Measurements from ENCODE around the gene TGFBRAP1.
"Not testable (repeated sequence)": the region's sequence is repeated elsewhere in the genome, so short reads cannot be mapped to it uniquely, and the experiment has no call there.

The TGFBRAP1 gene

GRCh38 chr2:105337122-105338019, 7.8 kb upstream of the TGFBRAP1 start, which contains the start of gene C2orf49:
C2orf49 (plus strand) TSS chr2:105337540; CDS start chr2:105337588, 48 bp downstream.
- ATAC-seq (replicated peaks) (peak; percentile 93), DNase-seq (peak; percentile 88 to 92 (median 89))
- peak within 1 kb of the TSS; percentile 99 for H3K27ac Mint-ChIP-seq
- no peaks in the 10 kb centered on the region for H3K9me3 Mint-ChIP-seq
- H3K27me3 Mint-ChIP-seq, result no peaks in the 10 kb centered on the region
- peak within 1 kb of the TSS; percentile 90 to 93 for H3K4me3 Mint-ChIP-seq
- H3K4me1 Mint-ChIP-seq (ENCODE audit: low read depth in 2 of 2), result peaks cover 14 to 38% of the 10 kb centered on the region in 2 donors
- peaks cover 31% of the 10 kb centered on the region for H3K36me3 Mint-ChIP-seq (ENCODE audit: insufficient read depth)

GRCh38 chr2:105336786-105337121, 7.2 kb upstream of the TGFBRAP1 start:
- no peaks in the 10 kb centered on the region for H3K9me3 Mint-ChIP-seq
- no peak for ATAC-seq (replicated peaks)
- H3K27ac Mint-ChIP-seq, result peak overlapping the region; percentile 99
- no peak for DNase-seq
- peak overlapping the region; percentile 90 to 93 for H3K4me3 Mint-ChIP-seq
- H3K27me3 Mint-ChIP-seq, result no peaks in the 10 kb centered on the region
- H3K36me3 Mint-ChIP-seq (ENCODE audit: insufficient read depth), result peaks cover 25% of the 10 kb centered on the region
- peaks cover 14 to 38% of the 10 kb centered on the region in 2 donors for H3K4me1 Mint-ChIP-seq (ENCODE audit: low read depth in 2 of 2)

- H3K27ac Mint-ChIP-seq, result no peak overlapping the region
These were observed 5.9 kb upstream of the TGFBRAP1 start for GRCh38 chr2:105335469-105335868.

GRCh38 chr2:105334211-105334610, 4.7 kb upstream of the TGFBRAP1 start:
- Mint-ChIP-seq H3K27ac (no peak overlapping the region), H3K4me1 (ENCODE audit: low read depth in 2 of 2) (peaks cover 24 to 39% of the 10 kb centered on the region in 2 donors), H3K36me3 (ENCODE audit: insufficient read depth) (peaks cover 26% of the 10 kb centered on the region), H3K27me3 (no peaks in the 10 kb centered on the region), H3K9me3 (no peaks in the 10 kb centered on the region), H3K4me3 (no peak overlapping the region)
- ATAC-seq (replicated peaks) (no peak), DNase-seq (no peak)

More at GRCh38 chr2:105335469-105335868, 5.9 kb upstream of the TGFBRAP1 start:
- Mint-ChIP-seq H3K36me3 (ENCODE audit: insufficient read depth) (peaks cover 19% of the 10 kb centered on the region), H3K4me3 (no peak overlapping the region), H3K27me3 (no peaks in the 10 kb centered on the region), H3K9me3 (no peaks in the 10 kb centered on the region), H3K4me1 (ENCODE audit: low read depth in 2 of 2) (peaks cover 18 to 39% of the 10 kb centered on the region in 2 donors)
- ATAC-seq (replicated peaks), result no peak
- DNase-seq, result no peak

- Mint-ChIP-seq H3K9me3 (no peaks in the 10 kb centered on the region), H3K4me3 (peak overlapping the region; percentile 82 to 83), H3K36me3 (ENCODE audit: insufficient read depth) (peaks cover 29% of the 10 kb centered on the region), H3K27ac (peak overlapping the region; percentile 93 to 98), H3K4me1 (ENCODE audit: low read depth in 2 of 2) (peaks cover 29 to 34% of the 10 kb centered on the region in 2 donors), H3K27me3 (no peaks in the 10 kb centered on the region)
- no peak for ATAC-seq (replicated peaks)
- no peak for DNase-seq
These were observed 1.3 kb upstream of the TGFBRAP1 start for GRCh38 chr2:105330681-105331375.

- Mint-ChIP-seq H3K27me3 (no peaks in the 10 kb centered on the region), H3K36me3 (ENCODE audit: insufficient read depth) (peaks cover 28% of the 10 kb centered on the region), H3K9me3 (no peaks in the 10 kb centered on the region), H3K4me3 (peak overlapping the region; percentile 81 to 82), H3K27ac (peak overlapping the region; percentile 95 to 98), H3K4me1 (ENCODE audit: low read depth in 2 of 2) (peaks cover 29 to 51% of the 10 kb centered on the region in 2 donors)
- peak in 1 of 3 experiments; percentile 6 for DNase-seq
- peak; percentile 22 for ATAC-seq (replicated peaks)
These were observed 359 bp downstream of the TGFBRAP1 start for GRCh38 chr2:105329197-105329554.

DNA sequence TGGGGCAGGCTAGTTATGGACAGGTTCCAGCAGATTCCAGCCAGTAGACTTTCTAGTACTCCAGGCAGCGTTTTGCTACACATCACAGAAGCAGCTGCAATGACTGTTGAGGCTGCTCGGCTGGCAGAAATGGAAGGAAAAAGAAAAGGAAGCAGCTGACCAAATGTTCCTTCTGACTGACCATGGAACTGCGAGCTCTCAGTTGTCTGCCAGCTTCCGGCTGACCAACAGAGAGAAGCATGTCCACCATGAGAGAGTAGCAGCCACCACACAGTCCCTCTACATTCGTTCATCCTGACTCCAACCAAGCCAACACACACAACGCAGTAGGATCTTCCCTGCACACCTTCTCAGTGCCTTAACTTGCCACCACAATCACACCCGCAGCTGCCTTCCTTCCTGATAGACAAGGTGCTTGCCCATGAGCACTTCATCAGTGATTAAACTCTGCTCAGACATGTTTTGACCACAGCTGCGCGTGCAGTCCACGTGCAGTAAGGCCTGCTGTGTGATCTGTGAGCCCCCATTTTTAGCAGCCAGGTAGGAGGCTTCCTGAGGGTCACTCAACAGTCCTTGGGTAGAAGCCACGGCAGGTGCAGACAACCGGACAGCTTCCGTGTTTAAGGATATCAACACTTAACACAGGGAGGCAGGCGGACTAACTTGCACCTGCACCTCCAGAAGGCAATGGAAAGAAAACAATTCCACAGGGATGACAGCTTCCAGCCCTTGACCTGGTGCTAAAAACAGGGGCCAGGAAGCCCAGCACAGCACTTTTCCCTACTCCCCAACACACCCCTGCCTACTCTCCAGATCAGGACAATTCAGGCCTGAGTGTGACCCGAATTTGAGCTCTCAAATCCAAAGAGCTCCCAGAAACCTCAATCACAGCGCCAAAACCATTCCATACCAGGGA, 996 bp downstream of the TGFBRAP1 start:
- H3K27ac Mint-ChIP-seq, result peak overlapping the region; percentile 95 to 98
- peak; percentile 25 to 29 (median 28) for DNase-seq
- H3K4me3 Mint-ChIP-seq, result peak overlapping the region; percentile 81 to 82
- peaks cover 28% of the 10 kb centered on the region for H3K36me3 Mint-ChIP-seq (ENCODE audit: insufficient read depth)
- H3K9me3 Mint-ChIP-seq, result no peaks in the 10 kb centered on the region
- no peaks in the 10 kb centered on the region for H3K27me3 Mint-ChIP-seq
- ATAC-seq (replicated peaks), result peak; percentile 51
- peaks cover 31 to 57% of the 10 kb centered on the region in 2 donors for H3K4me1 Mint-ChIP-seq (ENCODE audit: low read depth in 2 of 2)

DNA sequence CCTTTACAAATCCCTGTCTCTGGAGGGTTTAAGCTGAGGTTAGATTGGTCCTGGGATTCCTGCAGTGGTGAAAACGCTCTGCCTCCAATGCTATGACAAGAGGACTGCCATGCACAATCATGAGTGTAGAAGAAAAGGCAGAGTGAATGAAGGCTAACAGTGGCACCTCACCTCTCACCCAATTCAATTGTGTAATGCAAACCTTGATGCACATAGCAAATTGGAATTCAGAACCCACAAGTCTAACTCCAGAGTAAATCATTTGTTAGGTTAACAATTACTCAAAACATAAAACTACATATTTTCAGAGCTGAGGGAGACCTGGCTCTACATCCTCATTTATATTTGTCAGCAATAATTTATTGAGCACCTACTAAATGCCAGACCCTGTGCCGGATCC, 1.8 kb downstream of the TGFBRAP1 start:
- Mint-ChIP-seq H3K36me3 (ENCODE audit: insufficient read depth) (peaks cover 31% of the 10 kb centered on the region), H3K27me3 (no peaks in the 10 kb centered on the region), H3K4me3 (peak overlapping the region; percentile 81 to 82), H3K27ac (peak overlapping the region; percentile 95 to 98), H3K9me3 (no peaks in the 10 kb centered on the region), H3K4me1 (ENCODE audit: low read depth in 2 of 2) (peaks cover 37 to 62% of the 10 kb centered on the region in 2 donors)
- DNase-seq (no peak), ATAC-seq (replicated peaks) (no peak)

DNA sequence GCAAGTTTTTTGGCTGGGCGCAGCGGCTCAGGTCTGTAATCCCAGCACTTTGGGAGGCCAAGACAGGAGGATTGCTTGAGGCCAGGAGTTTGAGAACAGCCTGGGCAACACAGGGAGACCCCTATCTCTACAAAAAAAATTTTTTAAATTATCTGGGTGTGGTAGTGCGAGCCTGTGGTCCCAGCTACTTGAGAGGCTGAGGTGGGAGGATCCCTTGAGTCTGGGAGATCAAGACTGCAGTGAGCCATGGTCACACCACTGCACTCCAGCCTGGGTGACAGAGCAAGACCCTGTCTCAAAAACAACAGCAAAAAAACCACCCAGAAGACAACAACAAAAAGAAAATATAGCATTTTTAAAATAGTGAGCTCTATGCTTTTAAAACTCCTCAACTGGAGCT, 2.3 kb downstream of the TGFBRAP1 start:
- H3K27me3 Mint-ChIP-seq; DNase-seq; H3K9me3 Mint-ChIP-seq; ATAC-seq (replicated peaks): not testable (repeated sequence)
- Mint-ChIP-seq H3K4me3 (peak overlapping the region in 1 of 2 donors; percentile 81), H3K4me1 (ENCODE audit: low read depth in 2 of 2) (peaks cover 40 to 66% of the 10 kb centered on the region in 2 donors), H3K27ac (peak overlapping the region; percentile 95 to 98), H3K36me3 (ENCODE audit: insufficient read depth) (peaks cover 32% of the 10 kb centered on the region)

DNA sequence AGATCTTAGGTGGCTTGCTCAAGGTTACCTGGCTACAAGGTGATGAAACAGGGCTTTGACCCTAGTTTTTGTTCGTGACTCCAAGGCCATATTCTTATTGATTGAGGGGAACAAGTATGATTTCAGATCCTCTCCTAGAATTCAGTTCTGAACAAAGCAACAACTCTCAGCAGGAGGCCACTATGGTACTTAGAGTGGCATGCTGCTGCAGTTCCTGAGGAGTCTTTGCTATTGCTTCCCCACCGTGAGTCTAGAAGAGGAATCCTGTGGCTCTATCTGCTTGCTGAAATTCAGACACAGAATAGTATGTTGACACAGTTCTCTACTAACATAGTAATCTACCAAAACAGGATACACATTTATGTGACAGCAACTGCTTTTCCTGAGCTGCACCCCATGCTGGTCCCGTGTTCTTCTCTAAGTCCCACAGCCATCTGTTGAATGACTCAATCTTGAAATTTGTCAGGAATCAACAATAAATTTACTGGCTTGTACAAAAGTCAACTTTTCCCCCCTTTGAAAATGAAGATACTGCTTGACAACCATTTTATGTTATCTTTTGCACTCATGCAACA, 4.1 kb downstream of the TGFBRAP1 start:
- no peaks in the 10 kb centered on the region for H3K9me3 Mint-ChIP-seq
- peaks cover 39 to 61% of the 10 kb centered on the region in 2 donors for H3K4me1 Mint-ChIP-seq (ENCODE audit: low read depth in 2 of 2)
- no peak overlapping the region for H3K4me3 Mint-ChIP-seq
- H3K27me3 Mint-ChIP-seq, result no peaks in the 10 kb centered on the region
- peak overlapping the region in 1 of 2 donors; percentile 14 for H3K27ac Mint-ChIP-seq
- peaks cover 28% of the 10 kb centered on the region for H3K36me3 Mint-ChIP-seq (ENCODE audit: insufficient read depth)
- DNase-seq (no peak), ATAC-seq (replicated peaks) (no peak)

DNA sequence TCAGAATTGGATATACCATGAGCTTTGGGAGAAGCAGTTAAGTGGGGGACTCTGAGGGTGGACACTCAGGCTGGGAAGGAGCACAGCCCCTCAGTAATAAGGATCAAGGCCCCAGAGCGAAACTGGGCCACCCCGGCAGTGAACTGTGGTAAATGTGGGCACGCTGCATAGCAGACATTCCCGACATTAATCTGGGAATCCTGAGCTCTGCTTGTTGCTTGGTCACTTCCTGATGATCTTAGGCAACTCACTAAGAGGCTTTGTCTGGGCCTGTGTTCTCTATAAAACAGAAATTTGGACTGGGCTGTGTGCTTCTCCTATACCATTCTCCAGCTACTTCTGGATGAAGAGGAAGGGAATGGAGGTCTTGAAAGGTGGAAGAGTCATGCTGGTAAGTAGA, 4.8 kb downstream of the TGFBRAP1 start:
- peaks cover 22% of the 10 kb centered on the region for H3K36me3 Mint-ChIP-seq (ENCODE audit: insufficient read depth)
- H3K4me1 Mint-ChIP-seq (ENCODE audit: low read depth in 2 of 2), result peaks cover 35 to 61% of the 10 kb centered on the region in 2 donors
- H3K9me3 Mint-ChIP-seq, result no peaks in the 10 kb centered on the region
- peak overlapping the region; percentile 14 to 31 for H3K27ac Mint-ChIP-seq
- no peaks in the 10 kb centered on the region for H3K27me3 Mint-ChIP-seq
- no peak overlapping the region for H3K4me3 Mint-ChIP-seq
- ATAC-seq (replicated peaks), result no peak
- no peak for DNase-seq

DNA sequence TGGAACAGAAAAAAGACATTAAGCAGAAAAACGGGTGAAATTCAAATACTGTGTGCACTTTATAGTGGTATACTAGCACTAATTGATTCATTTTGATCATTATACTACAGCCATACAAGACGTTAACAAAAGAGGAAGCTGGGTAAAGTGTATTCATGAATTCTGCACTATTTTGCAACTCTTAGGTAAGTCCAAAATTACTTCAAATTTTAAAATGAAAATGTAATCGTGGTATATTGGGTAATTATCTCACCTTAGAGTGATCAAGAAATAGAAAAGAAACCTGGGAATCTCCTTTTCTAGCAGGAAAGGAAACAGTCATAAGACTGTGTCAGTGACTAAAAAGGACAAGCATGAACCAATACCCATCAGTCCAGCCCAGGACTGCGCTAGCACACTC, 5.4 kb downstream of the TGFBRAP1 start:
- Mint-ChIP-seq H3K27ac (peak overlapping the region; percentile 23 to 38), H3K4me1 (ENCODE audit: low read depth in 2 of 2) (peaks cover 34 to 58% of the 10 kb centered on the region in 2 donors), H3K36me3 (ENCODE audit: insufficient read depth) (peaks cover 20% of the 10 kb centered on the region)

More for the DNA sequence above, 5.4 kb downstream of the TGFBRAP1 start:
- no peak for ATAC-seq (replicated peaks)
- no peaks in the 10 kb centered on the region for H3K9me3 Mint-ChIP-seq
- H3K4me3 Mint-ChIP-seq, result no peak overlapping the region
- no peak for DNase-seq
- no peaks in the 10 kb centered on the region for H3K27me3 Mint-ChIP-seq

All from effector memory CD8-positive, alpha-beta T cell (primary cell).